ENCODE results near the gene DUSP18.
"Not testable (repeated sequence)": the region's sequence is repeated elsewhere in the genome, so short reads cannot be mapped to it uniquely, and the experiment has no call there.

The DUSP18 gene

DNA sequence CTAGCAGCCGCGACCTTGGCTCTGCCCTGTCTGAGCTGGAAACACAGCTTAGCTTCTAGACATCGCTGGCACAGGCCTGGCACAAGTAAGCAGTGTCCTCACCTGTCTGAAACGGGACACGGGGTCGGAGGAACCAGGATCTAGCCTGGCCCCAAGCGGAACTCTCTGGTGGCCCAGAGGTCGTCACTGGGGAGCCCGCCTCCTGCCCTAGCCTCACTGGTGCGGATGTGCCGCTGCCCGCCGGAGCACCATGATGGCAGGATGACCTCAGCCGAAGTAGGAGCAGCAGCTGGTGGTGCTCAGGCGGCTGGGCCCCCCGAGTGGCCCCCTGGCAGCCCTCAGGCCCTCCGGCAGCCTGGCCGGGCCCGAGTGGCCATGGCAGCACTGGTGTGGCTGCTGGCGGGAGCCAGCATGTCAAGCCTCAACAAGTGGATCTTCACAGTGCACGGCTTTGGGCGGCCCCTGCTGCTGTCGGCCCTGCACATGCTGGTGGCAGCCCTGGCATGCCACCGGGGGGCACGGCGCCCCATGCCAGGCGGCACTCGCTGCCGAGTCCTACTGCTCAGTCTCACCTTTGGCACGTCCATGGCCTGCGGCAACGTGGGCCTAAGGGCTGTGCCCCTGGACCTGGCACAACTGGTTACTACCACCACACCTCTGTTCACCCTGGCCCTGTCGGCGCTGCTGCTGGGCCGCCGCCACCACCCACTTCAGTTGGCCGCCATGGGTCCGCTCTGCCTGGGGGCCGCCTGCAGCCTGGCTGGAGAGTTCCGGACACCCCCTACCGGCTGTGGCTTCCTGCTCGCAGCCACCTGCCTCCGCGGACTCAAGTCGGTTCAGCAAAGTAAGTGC lies 31.2 kb downstream of the DUSP18 start:
- DNase-seq = peak; percentile 28

DNA sequence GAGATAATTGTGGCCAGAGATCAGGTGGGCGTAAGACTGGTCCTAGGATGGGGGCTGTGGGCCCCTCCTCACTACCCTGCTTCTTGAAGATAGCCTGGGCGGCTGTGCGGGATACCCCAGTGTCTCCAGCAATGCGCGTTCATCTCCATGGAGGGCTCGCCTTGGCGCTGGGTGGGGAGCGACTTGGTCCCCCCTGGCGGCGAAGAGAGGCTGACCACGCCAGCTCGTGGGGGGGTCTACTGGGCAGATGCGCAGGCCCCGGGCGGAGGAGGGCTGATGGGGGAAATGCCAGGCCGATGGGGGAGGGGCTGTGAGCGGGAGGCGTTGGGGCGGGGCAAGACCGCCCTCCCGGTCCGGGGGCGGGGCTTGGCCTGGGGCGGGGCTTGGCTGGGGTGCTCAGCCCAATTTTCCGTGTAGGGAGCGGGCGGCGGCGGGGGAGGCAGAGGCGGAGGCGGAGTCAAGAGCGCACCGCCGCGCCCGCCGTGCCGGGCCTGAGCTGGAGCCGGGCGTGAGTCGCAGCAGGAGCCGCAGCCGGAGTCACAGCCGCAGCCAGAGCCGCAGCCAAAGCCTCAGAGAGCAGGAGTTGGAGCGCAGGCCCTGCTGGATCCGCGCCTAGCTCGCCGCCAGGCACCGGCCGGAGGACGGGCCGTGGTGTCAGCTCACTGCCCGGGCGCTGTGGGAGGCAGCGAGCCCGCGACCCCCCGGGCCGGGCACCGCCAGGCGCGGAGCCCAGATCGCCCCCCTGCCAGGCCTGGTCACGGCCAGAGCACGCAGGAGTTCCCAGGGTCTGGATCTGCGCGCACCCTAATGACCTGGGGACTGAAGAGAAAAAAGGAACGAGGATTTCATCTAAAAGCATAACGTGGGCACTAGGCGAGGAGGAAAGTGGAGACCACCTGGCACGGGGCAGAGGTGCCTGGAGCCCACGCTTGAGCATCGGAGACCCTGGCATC lies 32.1 kb downstream of the DUSP18 start, which contains the start of gene SLC35E4:
TSS of gene SLC35E4 (plus strand) at position 509 of the 953 bp plus-strand sequence. CDS start 670 bp downstream, outside the sequence.
- DNase-seq = peak; percentile 96

DNA sequence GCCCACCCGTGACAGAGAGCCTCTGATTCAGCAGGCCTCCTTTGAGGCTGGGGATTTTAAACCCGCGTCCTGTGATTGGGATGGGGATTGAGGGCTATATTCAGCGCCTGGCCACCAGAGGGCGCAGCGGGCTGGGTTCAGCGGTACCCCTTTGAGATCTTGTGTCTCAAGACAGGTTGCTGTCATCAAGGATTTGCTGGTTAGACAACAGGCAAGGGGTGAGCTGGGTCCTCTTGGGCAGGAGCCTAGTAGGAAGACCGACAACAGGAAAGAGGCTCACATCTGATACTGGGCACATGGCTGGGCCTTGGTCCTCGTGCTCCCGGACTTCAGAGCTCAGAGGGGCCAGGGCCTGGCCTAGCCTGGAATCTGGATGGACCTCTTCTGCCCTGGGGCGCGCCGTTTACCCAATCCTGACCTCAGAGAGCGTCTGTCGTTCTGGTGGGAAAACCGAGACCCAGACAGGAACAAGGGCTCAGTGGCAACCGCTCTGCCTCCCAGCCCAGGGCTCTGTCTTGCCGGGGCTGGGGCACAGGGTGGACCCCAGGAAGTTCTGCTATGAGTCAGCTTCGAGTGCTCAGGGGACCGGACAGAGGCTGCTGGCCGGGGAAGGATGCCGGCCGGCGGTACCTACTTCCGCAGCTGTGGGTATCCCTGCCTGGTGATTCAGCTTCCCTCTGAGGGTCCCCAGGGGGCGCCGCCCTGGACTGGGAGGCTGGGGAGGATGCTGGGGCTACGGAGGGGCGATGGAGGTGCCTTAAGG lies 33.0 kb downstream of the DUSP18 start:
- DNase-seq = peak; percentile 95

DNA sequence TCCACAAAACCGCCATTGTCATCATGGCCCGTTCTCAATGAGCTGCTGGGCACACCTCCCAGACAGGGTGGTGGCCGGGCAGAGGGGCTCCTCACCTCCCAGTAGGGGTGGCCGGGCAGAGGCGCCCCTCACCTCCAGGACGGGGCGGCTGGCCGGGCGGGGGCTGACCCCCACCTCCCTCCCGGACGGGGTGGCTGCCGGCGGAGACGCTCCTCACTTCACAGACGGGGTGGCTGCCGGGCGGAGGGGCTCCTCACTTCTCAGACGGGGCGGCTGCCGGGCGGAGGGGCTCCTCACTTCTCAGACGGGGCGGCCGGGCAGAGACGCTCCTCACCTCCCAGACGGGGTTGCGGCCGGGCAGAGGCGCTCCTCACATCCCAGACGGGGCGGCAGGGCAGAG lies 36.2 kb downstream of the DUSP18 start:
- DNase-seq = not testable (repeated sequence)

DNA sequence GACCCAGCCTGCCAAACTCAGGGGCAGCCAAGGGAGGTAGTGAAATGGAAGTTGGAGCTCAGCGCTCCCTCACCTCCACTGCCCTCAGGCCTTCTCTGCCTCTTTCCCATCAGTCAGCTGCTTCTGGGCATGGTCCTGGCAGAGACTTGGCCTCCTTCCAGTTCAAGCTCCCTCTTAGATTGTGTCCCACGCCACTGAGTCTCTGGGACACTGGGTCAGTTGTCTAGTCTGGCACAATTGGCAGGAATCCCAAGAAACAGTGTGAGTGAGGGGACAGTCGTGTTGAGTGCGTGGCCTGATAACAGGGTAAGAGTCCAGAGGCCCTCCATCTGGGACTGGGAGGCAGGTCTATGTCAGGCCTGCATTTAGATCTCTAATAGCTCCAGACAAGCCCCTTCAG lies 39.2 kb downstream of the DUSP18 start:
- DNase-seq = no peak

DNA sequence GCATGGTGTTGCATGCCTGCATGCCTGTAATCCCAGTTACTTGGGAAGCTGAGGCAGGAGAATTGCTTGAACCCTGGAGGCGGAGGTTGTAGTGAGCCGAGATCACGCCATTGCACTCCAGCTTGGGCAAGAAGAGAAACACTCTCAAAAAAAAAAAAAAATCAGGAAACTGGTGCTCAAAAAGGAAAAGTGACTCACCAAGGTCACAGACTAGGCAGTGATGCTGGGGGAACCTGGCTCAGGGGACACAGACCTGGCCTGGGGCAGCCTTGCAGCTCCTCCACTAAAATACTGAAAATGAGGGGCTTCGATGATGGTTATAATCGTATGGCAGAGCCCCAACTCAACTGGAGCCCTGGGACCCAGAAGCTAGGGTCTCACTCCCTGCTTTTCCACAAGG lies 40.2 kb downstream of the DUSP18 start:
- no peak for DNase-seq

DNA sequence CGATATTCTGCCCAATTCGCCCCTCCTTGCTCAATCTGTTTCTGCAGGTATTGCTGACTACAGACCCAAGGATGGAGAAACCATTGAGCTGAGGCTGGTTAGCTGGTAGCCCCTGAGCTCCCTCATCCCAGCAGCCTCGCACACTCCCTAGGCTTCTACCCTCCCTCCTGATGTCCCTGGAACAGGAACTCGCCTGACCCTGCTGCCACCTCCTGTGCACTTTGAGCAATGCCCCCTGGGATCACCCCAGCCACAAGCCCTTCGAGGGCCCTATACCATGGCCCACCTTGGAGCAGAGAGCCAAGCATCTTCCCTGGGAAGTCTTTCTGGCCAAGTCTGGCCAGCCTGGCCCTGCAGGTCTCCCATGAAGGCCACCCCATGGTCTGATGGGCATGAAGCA lies 41.3 kb downstream of the DUSP18 start:
- DNase-seq = no peak

DNA sequence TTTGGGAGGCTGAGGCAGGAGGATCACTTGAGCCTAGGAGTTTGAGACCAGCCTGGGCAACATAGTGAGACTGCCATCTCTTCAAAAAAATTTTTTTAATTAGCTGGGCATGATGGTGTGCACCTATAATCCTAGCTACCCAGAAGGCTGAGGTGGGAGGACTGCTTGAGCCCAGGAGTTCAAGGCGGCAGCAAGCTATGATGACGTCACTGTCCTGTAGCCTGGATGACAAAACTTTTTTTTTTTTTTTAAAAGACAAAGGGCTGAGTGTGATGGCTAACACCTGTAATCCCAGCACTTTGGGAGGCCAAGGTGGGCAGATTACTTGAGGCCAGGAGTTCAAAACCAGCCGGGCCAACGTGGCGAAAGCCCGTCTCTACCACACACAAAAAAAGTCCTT lies 47.8 kb downstream of the DUSP18 start:
- not testable (repeated sequence) for DNase-seq

DNA sequence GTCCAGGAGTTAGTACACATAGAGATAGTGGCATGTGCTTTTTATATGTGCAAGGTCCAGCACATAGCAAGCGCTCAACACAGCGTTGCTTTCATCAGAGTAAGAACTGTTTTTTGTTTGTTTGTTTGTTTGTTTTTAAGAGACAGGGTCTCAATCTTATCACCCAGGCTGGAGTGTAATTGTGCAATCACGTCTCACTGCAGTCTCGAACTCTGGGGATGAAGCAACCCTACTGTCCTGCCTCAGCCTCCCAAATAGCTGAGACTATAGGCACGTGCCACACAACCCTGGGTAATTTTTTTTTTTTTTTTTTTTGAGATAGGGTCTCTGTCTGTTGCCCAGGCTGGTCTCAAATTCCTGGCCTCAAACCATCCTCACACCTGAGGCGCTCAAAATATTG lies 49.9 kb downstream of the DUSP18 start:
- DNase-seq = no peak

DNA sequence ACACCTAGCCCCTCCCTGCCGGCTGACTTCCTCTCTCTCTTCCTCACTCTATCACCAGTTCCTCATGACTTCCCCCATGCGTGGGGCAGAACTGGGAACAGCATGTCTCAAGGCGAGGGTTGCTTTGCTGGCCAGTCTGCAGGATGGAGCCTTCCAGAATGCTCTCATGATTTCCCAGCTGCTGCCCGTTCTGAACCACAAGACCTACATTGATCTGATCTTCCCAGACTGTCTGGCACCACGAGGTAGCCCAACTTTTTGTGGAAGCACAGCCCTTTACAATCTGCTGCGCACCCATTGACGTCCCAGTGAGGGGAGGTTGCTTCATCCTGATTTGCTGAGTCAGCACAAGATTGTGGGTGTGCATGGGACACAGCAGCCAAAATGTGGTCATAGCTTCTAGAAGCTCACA lies 52.1 kb downstream of the DUSP18 start:
- DNase-seq = no peak

DNA sequence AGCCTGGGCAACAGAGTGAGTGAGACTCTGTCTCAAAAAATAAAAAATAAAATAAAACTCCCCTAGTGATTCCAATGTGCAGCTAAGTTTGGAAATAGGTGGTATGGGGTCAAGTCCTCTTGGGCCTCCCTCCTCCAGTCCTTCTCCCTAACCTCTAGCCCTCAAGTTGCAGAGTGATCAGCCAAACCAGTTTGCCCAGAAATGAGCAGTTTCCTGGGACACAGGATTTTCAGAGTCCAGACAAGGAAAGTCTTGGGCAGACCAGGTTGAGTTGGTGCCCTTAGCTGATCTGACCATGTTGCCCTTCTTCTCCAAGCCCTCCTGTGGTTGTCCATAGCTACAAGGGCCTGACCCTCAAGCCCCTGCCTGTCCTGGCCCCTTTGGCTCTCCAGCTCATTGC lies 52.8 kb downstream of the DUSP18 start:
- DNase-seq = no peak

DNA sequence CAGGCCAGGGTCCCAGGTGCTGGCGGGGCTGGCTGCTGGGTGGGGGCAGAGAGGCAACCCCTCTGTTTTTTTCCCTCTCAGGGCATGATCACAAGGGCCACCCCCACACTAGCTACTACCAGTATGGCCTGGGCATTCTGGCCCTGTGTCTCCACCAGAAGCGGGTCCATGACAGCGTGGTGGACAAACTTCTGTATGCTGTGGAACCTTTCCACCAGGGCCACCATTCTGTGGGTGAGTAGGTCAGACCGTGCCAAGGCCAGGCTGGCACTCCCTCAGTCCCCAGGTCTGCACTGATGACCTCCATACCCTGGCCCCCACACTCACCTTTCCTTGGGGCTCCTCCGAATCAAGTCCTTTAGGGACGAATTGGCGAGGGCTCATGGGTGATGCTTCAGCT lies 53.4 kb downstream of the DUSP18 start:
- DNase-seq = no peak

DNA sequence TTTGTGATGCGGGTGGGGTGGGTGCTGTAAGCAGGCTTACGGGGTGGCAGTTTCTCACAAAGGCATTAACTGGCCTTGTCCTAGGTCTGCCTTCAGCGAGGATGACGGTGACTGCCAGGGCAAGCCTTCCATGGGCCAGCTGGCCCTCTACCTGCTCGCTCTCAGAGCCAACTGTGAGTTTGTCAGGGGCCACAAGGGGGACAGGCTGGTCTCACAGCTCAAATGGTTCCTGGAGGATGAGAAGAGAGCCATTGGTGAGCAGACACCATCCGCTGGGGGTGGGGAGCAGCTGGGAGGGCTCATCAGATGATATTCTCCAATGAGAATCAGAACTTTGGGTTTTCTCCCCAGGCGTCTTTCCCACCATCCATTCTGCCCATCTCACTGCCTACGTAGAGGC lies 54.9 kb downstream of the DUSP18 start:
- DNase-seq = no peak
